Urothelium cell line (cell line): ENCODE data around the gene REEP5.
"Not testable (repeated sequence)": the region's sequence is repeated elsewhere in the genome, so short reads cannot be mapped to it uniquely, and the experiment has no call there.

Source experiments
- DNase-seq: peaks from one replicate; pipeline ENCODE4 v3.0.0; 2011; ENCODE audit warnings: low spot score, mixed read lengths
- FAIRE-seq: peaks from 2 replicates; lab custom pipeline; 2011; peaks lifted over from hg19 to GRCh38; lab: Jason Lieb, UNC

Gene REEP5

GRCh38 chr5:112933651-112934365 lies 11.8 kb upstream of the REEP5 start:
- no peak for DNase-seq
- FAIRE-seq, result no peak

- no peak for FAIRE-seq
Measured at GRCh38 chr5:112933105-112933504, 11.1 kb upstream of the REEP5 start.

DNA sequence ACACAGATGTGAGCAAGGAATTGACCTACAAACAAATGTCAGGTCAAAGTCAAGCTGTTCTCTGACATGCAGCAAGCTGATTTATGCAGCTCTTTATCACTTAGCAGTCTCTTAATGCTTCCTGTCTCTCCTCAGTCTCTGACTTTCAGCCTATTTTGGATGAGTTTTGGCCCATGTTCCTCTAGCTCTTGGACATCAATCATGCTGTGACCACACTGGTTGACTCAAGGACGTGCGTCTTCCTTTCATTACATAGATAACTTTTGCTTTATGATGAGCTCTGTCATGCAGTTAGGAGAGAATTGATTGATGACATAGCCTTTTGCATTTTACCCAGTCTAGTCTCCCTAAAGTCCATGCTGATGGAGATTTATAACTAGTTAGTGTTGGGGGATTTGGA lies 9.4 kb upstream of the REEP5 start:
- FAIRE-seq, result no peak
- DNase-seq, result no peak

More at GRCh38 chr5:112933105-112933504, 11.1 kb upstream of the REEP5 start:
- no peak for DNase-seq

GRCh38 chr5:112930082-112930344 lies 8.0 kb upstream of the REEP5 start:
- no peak for DNase-seq
- FAIRE-seq, result no peak

DNA sequence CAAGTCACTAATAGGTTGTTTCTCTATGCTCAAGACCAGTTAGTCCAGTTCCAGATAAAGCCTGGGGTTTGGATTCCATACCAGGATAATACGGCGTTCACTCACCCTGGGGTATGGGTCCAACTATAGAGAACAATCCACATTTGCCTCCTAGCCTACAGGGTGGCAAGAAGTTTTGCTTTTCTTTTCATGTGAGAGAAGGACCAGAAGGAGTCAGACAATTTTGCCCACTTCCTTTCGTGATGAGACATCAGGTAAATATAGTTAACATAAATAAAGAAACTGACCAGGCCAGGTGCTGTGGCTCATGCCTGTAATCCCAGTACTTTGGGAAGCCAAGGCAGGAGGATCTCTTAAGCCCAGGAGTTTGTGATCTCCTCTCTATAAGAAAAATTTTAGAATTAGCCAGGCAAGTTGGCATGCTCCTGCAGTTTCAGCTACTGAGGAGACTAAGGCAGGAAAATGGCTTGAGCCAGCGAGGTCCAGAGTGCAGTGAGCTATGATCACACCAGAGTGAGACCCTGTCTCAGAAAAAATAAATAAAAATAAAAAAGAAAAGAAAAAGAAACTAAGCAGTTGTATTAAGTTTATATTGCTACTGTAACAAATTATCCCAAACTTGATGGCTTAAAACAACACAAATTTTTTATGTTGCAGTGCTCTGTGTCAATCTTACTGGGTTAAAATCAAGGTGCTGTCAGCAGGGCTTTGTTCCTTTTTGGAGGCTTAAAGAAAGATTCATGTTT lies 7.5 kb upstream of the REEP5 start:
- no peak for DNase-seq

GRCh38 chr5:112923988-112924387 lies 2.0 kb upstream of the REEP5 start:
- DNase-seq (no peak), FAIRE-seq (no peak)

More for the DNA sequence above, 7.5 kb upstream of the REEP5 start:
- no peak for FAIRE-seq

GRCh38 chr5:112923148-112923917 lies 1.3 kb upstream of the REEP5 start:
- FAIRE-seq (no peak), DNase-seq (no peak)

GRCh38 chr5:112921026-112921832 lies 798 bp downstream of the REEP5 start:
- no peak for FAIRE-seq
- peak; percentile 78 for DNase-seq

GRCh38 chr5:112919972-112920371 lies 2.1 kb downstream of the REEP5 start:
- no peak for DNase-seq
- no peak for FAIRE-seq

DNA sequence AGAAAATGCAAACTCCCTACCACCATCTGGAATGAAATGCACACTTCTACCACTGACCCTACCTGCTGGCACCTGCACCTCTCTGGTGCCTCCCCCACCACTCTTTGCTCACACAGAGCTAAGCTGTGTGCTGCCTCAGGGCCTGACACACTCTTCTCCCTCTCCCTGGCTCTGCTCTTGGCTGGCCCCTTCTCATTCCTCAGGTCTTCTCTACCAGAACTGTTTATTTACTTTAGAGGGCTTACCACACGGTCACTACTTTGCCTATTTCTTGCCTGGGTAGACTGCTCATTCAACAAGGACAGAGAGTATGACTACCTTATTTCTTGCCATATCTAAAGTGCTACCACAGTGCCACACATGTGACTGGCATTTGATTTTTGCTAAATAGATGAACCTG lies 3.3 kb downstream of the REEP5 start:
- FAIRE-seq, result no peak
- no peak for DNase-seq

GRCh38 chr5:112918136-112918535 lies 3.9 kb downstream of the REEP5 start:
- DNase-seq (no peak), FAIRE-seq (no peak)

- FAIRE-seq (no peak), DNase-seq (no peak)
Measured at GRCh38 chr5:112917453-112917995, 4.5 kb downstream of the REEP5 start.

DNA sequence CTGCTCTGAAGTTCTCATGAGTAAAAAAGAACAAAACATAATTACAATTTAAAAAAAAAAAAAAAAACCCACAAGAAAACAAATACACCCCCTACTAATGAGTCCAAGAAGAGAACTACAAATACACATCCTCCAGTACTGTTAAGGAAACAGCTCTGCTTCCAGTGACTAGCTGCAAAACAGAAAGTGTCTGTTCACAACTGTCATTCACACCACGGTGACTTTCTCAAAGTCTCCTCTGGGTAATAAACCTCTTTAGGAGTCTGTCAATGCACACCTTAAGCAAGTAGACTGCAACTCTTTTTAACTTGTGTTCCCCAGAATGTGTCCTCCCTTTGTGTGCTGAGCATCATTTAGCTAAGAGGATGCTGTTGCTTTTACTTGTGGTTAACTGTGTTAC lies 6.2 kb downstream of the REEP5 start:
- FAIRE-seq, result no peak
- no peak for DNase-seq

- DNase-seq (no peak), FAIRE-seq (no peak)
Measured at GRCh38 chr5:112914584-112914983, 7.4 kb downstream of the REEP5 start.

DNA sequence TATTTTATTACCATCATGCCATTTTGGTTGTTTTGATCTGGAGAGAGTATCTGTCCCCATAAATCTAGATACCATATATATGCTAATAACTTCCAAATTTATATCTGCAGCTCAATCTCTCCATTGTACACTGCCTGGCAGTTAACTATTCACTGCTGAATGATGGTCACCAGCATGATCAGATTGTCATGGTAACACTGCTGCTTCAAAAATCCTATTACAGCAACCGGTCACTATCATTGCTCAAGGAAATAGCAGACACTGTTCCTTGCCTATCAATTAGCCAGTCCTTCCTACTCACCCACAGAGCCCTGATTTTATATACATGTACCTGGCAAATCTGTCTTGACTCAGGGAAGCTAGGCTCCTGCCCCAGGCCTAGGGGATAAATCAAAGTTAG lies 11.5 kb downstream of the REEP5 start:
- DNase-seq (no peak), FAIRE-seq (no peak)

- no peak for FAIRE-seq
Measured at GRCh38 chr5:112908854-112909253, 13.2 kb downstream of the REEP5 start.

GRCh38 chr5:112907166-112907631 lies 14.8 kb downstream of the REEP5 start:
- FAIRE-seq, result no peak
- no peak for DNase-seq

More at GRCh38 chr5:112908854-112909253, 13.2 kb downstream of the REEP5 start:
- DNase-seq, result no peak

- no peak for DNase-seq
- no peak for FAIRE-seq
Measured at GRCh38 chr5:112906637-112907036, 15.4 kb downstream of the REEP5 start.

- DNase-seq, FAIRE-seq: not testable (repeated sequence)
Measured at GRCh38 chr5:112904996-112905395, 17.0 kb downstream of the REEP5 start.

DNA sequence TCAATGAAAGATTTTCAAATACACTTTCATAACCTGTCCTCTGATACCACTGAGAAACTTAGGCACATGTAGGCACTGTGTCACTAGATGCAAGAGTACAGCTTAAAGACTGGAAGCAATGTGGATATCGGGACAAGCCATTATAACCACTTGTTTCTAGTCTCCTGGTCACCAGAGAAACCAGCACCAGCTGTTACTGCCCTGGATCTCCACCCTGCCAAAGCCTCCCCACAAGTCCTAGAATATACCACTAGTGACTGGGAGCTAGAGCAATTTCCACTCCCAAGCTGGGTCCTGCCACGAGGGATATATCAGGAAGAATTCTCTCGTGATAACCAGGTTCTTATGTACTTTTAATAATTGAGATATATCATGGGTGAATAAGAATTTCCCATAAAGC lies 19.5 kb downstream of the REEP5 start:
- no peak for DNase-seq
- FAIRE-seq, result no peak

DNA sequence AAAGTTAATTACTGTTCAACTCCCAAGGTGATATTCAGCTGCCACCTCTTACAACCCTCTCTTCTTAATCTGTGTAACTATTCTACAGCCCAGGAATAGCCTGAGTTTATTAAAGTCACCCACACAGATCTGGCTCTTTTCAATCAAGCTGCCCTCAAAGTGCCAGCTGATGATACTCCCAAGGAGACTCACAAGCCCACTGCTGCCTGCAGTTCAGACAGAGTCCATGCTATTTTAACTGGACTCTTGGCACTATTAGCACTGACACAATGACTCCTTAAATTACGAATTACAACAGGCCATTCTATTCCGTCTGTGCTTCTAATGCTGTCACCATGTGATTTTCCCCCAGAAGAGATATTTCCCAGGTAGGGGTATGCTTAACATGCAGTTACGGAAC lies 26.3 kb downstream of the REEP5 start:
- FAIRE-seq (no peak), DNase-seq (no peak)
